Upper lobe of right lung (tissue), 1 donor: ENCODE data around the gene PPFIA1. TPM values are rescaled to one million over a fixed set of nuclear protein-coding genes. Genes with fewer than 3 reads are reported as not detected.
"Not testable (repeated sequence)": the region's sequence is repeated elsewhere in the genome, so short reads cannot be mapped to it uniquely, and the experiment has no call there.

ENCODE experiments used
- ATAC-seq: fragments of 200-7000 bp; cut with Tn5 transposase; one replicate; pipeline ENCODE4 v1.9.1; 2020; ENCODE audit warnings: mild to moderate bottlenecking, moderate library complexity
- DNase-seq: peaks from one replicate; pipeline ENCODE4 v3.0.0-alpha.2; 2020
- H3K27ac ChIP-seq: fragments of 200-600 bp; one replicate; pipeline ENCODE4 v1.8.0; 2022
- H3K27me3 ChIP-seq: fragments of 200-600 bp; one replicate; pipeline ENCODE4 v1.8.0; 2022; ENCODE audit warnings: mild to moderate bottlenecking
- H3K36me3 ChIP-seq: fragments of 200-600 bp; one replicate; pipeline ENCODE4 v1.8.0; 2022
- H3K4me1 ChIP-seq: fragments of 200-600 bp; one replicate; pipeline ENCODE4 v1.8.0; 2022
- H3K4me3 ChIP-seq: fragments of 200-600 bp; one replicate; pipeline ENCODE4 v1.8.0; 2022; ENCODE audit warnings: mild to moderate bottlenecking
- H3K9me3 ChIP-seq: fragments of 200-600 bp; one replicate; pipeline ENCODE4 v1.8.0; 2022
- intact Hi-C: fragments of 100-400 bp; cut with DNase I; formaldehyde crosslinking; loops from one replicate; pipeline ENCODE4 v1.11.0; 2022
- total RNA-seq: library from RNA; stranded (reverse); fragmentation: NEBNext Ultra II Directional; extraction: Animal tissue kit (Norgen Biotek cat#: 25700); gene quantifications from one replicate; pipeline ENCODE4 v1.2.1, GENCODE V29; 2021
- TF ChIP-seq, protein P1 (sequence below): fragments of 200-600 bp; IDR thresholded peaks from one replicate; pipeline ENCODE4 v1.8.0; 2022; ENCODE audit warnings: antibody characterized with exemption
- donor health status: DM: no; HTN: yes; CAD: no; lungs with severe emphysema.

Gene PPFIA1
- total RNA-seq, 1 donor from 2014 or later: 73.3 TPM

DNA sequence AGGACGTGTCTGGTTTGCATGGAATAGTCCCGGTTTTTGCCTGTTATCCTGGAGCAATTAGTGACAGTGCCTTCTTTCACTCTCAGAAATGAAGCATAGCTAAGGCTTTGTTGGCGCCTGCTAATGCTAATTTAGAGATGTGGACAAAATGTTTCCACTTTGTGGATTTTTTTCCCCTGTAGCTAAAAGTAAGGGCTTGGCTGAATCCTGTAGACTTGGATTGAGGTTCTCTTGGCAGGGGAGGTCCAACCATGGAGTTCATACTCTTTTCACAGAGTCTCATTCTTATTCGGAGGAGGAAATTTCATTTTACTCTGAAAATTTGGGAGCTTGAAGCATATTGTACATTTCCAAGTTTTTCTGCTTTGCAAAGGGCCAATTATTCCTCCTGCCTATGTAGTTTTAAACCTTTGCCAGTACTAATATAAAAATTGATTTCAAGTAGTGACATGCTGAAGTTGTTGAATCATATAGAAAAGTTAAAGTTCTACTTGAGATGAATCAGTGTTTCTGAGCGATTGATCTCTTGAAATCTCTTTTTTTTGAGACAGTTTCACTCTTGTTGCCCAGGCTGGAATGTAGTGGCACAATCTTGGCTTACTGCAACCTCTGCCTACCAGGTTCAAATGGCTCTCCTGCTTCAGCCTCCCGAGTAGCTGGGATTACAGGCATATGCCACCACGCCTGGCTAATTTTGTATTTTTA lies 20.0 kb downstream of the PPFIA1 start:
- Histone ChIP-seq H3K9me3 (no peaks in the 10 kb centered on the region), H3K27ac (no peak overlapping the region), H3K36me3 (peaks cover 51% of the 10 kb centered on the region), H3K4me3 (no peak overlapping the region), H3K27me3 (no peaks in the 10 kb centered on the region), H3K4me1 (no peaks in the 10 kb centered on the region)
- DNase-seq (no peak), ATAC-seq (no peak)
- TF ChIP-seq, protein P1, sequence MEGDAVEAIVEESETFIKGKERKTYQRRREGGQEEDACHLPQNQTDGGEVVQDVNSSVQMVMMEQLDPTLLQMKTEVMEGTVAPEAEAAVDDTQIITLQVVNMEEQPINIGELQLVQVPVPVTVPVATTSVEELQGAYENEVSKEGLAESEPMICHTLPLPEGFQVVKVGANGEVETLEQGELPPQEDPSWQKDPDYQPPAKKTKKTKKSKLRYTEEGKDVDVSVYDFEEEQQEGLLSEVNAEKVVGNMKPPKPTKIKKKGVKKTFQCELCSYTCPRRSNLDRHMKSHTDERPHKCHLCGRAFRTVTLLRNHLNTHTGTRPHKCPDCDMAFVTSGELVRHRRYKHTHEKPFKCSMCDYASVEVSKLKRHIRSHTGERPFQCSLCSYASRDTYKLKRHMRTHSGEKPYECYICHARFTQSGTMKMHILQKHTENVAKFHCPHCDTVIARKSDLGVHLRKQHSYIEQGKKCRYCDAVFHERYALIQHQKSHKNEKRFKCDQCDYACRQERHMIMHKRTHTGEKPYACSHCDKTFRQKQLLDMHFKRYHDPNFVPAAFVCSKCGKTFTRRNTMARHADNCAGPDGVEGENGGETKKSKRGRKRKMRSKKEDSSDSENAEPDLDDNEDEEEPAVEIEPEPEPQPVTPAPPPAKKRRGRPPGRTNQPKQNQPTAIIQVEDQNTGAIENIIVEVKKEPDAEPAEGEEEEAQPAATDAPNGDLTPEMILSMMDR: no peak
- intact Hi-C loops: no loop called here

DNA sequence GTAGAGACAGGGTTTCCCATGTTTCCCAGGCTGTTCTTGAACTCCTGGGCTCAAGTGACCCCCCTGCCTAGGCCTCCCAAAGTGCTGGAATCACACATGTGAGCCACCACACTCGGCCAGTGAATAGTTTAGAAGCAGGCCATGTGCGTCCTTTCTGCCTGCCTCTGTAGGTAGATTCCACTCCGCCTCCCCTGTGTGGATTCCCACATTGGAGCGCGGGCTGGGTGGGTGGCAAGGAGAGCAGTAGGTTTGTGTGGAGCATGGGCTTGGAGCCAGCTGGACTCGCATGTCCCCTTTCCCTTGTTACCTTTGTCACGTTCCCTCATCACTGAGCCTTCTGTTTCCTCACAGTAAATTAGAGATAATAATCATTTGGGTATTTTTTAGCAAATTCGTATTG lies 21.7 kb downstream of the PPFIA1 start:
- ATAC-seq (no peak), DNase-seq (no peak)
- no peak overlapping the region for H3K27ac ChIP-seq
- H3K9me3 ChIP-seq: no peaks in the 10 kb centered on the region
- intact Hi-C loops: no loop called here
- TF ChIP-seq, protein P1: no peak
- no peaks in the 10 kb centered on the region for H3K27me3 ChIP-seq
- H3K4me1 ChIP-seq: no peaks in the 10 kb centered on the region
- no peak overlapping the region for H3K4me3 ChIP-seq
- peaks cover 40% of the 10 kb centered on the region for H3K36me3 ChIP-seq

DNA sequence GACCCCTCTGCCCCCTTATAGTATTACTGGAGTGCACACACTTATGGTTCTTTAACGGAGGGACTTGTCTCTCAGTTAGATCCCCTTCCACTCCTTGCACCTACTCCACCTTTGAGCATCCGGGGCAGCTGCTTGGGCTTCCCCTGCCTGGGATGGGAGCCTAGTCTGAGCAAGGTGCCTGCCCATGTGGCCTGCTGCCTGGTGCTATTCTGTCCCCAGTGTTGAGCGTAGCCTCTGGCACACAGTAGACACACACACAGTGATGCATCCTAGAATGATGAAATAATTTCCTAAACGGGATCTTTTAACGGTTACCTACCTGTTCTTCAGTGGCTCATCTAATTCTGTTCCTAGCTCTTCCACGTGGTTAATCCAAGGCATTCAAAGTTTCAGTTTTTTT lies 22.4 kb downstream of the PPFIA1 start:
- Histone ChIP-seq H3K4me1 (no peaks in the 10 kb centered on the region), H3K36me3 (peaks cover 44% of the 10 kb centered on the region), H3K27ac (no peak overlapping the region), H3K4me3 (no peak overlapping the region), H3K27me3 (no peaks in the 10 kb centered on the region), H3K9me3 (no peaks in the 10 kb centered on the region)
- DNase-seq (no peak), ATAC-seq (no peak)
- TF ChIP-seq, protein P1: no peak
- intact Hi-C loops: no loop called here

DNA sequence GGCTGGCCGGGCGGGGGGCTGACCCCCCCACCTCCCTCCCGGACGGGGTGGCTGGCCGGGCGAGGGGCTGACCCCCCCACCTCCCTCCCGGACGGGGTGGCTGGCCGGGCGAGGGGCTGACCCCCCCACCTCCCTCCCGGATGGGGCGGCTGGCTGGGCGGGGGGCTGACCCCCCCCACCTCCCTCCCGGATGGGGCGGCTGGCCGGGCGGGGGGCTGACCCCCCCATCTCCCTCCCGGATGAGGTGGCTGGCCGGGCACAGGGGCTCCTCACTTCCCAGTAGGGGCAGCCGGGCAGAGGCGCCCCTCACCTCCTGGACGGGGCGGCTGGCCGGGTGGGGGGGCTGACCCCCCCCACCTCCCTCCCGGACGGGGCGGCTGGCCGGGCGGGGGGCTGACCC lies 24.7 kb downstream of the PPFIA1 start:
- H3K4me3 ChIP-seq, intact Hi-C loops, H3K4me1 ChIP-seq, H3K27ac ChIP-seq, ATAC-seq, H3K27me3 ChIP-seq, H3K9me3 ChIP-seq, DNase-seq: not testable (repeated sequence)
- H3K36me3 ChIP-seq: peaks cover 49% of the 10 kb centered on the region

DNA sequence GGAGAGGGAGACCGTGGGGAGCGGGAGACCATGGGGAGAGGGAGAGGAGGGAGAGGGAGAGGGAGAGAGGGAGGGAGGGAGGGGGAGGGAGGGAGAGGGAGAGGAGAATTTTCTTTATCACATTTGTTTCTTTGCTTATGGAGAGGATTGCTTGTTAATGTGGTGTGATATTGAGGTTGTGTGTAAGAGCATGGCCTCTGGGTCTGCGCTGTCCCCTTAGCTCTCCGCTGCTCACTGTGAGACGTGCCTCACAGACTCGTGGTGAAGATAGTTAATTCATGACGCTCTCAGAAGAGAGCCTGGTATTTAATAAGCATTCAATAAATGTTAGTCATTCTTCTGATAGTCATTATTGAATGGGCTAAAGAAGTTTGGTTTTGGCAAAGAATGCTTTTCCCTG lies 26.2 kb downstream of the PPFIA1 start:
- Histone ChIP-seq H3K27me3 (no peaks in the 10 kb centered on the region), H3K4me3 (no peak overlapping the region), H3K36me3 (peaks cover 57% of the 10 kb centered on the region), H3K27ac (no peak overlapping the region), H3K9me3 (no peaks in the 10 kb centered on the region), H3K4me1 (no peaks in the 10 kb centered on the region)
- intact Hi-C loops: no loop called here
- DNase-seq (no peak), ATAC-seq (no peak)
- TF ChIP-seq, protein P1: no peak

DNA sequence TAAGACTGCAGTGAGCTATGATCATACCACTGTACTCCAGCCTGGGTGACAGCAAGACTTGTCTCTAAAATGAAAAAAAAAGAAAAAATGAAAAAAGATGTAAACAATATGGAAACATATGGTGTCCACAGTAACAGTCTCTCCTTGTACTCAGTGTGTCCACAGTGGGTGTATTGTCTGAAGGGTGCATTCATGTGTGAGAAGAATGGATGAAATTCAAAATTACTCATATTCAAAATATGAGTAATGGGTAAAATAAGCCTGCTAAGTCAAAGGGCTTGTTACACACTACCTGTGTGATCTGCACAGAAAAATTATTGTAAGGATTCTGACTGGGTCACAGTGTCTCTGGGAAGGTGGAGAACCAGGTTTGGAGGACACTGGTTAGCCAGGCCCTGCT lies 26.9 kb downstream of the PPFIA1 start:
- Histone ChIP-seq H3K27ac (no peak overlapping the region), H3K27me3 (no peaks in the 10 kb centered on the region), H3K4me3 (no peak overlapping the region), H3K9me3 (no peaks in the 10 kb centered on the region), H3K36me3 (peaks cover 58% of the 10 kb centered on the region), H3K4me1 (no peaks in the 10 kb centered on the region)
- TF ChIP-seq, protein P1: no peak
- ATAC-seq (no peak), DNase-seq (no peak)
- intact Hi-C loops: no loop called here
